HCT116 (cell line): ENCODE measurements around the gene SEMA3G. TPM values are rescaled to one million over a fixed set of nuclear protein-coding genes. Genes with fewer than 3 reads are reported as not detected.

Source experiments
- ATAC-seq: fragments of 200-7000 bp; cut with Tn5 transposase; 2 replicates; pipeline ENCODE4 v1.9.1; 2020; ENCODE audit warnings: mild to moderate bottlenecking, moderate library complexity
- BruUV-seq: library from RNA; stranded (reverse); fragments of 400-500 nt; replicated peaks from 2 replicates; lab custom pipeline; 2021; lab: Mats Ljungman, UMichigan
- CTCF ChIA-PET: fragments of 300-600 bp; sonication (Branson Sonifier 250); formaldehyde crosslinking; loops from one replicate; lab custom pipeline; 2021; ENCODE audit warnings: antibody characterized with exemption; lab: Charles Lee
- POLR2A ChIA-PET: fragments of 300-600, 350-600 bp; sonication (Branson Sonifier 250); formaldehyde crosslinking; loops from one replicate; lab custom pipeline; 2021; ENCODE audit warnings: antibody characterized with exemption; lab: Charles Lee
- RAD21 ChIA-PET, 2 experiments: fragments of 300-600 bp; sonication (Branson Sonifier 250); formaldehyde crosslinking; loops; one replicate each; lab custom pipeline; 2023; ENCODE audit warnings: low total read pairs in 2 of 2; ENCODE audit not compliant: uncharacterized antibody in 2 of 2, unreplicated experiment in 2 of 2, low non-redundant PET in 1 of 2; lab: Charles Lee
- DNase-seq: peaks from one replicate; pipeline ENCODE4 v3.0.0-alpha.2; 2010; ENCODE audit warnings: low read depth, low spot score
- H2AFZ ChIP-seq: fragments of 200-600 bp; shearing (Covaris generic), sonication (generic); 2 replicates; pipeline ENCODE4 v1.6.1; 2017; ENCODE audit warnings: low read depth, mixed run types, mixed read lengths, antibody characterized with exemption, low read length; ENCODE audit not compliant: poor library complexity, severe bottlenecking
- H3K27ac ChIP-seq: 2 replicates; pipeline ENCODE4 v1.5.1; 2012; ENCODE audit warnings: low read depth, low read length
- H3K27me3 ChIP-seq: fragments of 200-600 bp; sonication (generic); 2 replicates; pipeline ENCODE4 v1.6.1; 2016; ENCODE audit warnings: mixed run types, low read length, mixed read lengths; ENCODE audit not compliant: insufficient read depth
- H3K36me3 ChIP-seq, 2 experiments: fragments of 200-500 bp in 1 of 2; fragments of 200-600 bp in 1 of 2; sonication (Bioruptor generic) in 1 of 2; sonication (generic) in 1 of 2; 2 replicates each; pipeline versions ENCODE4 v1.5.1 to v1.6.1; 2014 to 2016; ENCODE audit warnings: low read length in 2 of 2, inconsistent platforms in 1 of 2, mixed read lengths in 1 of 2, mixed run types in 1 of 2; ENCODE audit not compliant: insufficient read depth in 2 of 2, control insufficient read depth in 1 of 2
- H3K4me1 ChIP-seq, 2 experiments: fragments of 200-600 bp in 1 of 2; sonication (generic) in 1 of 2; 2 replicates each; pipeline versions ENCODE4 v1.5.1 to v1.6.1; 2012 to 2017; ENCODE audit warnings: low read length in 2 of 2, inconsistent platforms in 1 of 2, mild to moderate bottlenecking in 1 of 2, mixed read lengths in 1 of 2, mixed run types in 1 of 2, moderate library complexity in 1 of 2; ENCODE audit not compliant: insufficient read depth in 2 of 2, control insufficient read depth in 1 of 2
- H3K4me2 ChIP-seq: fragments of 200-600 bp; sonication (generic); 2 replicates; pipeline ENCODE4 v1.6.1; 2017; ENCODE audit warnings: mixed run types, low read length, mixed read lengths
- H3K4me3 ChIP-seq, 2 experiments: fragments of 200-600 bp in 1 of 2; sonication (generic) in 1 of 2; replicated peaks in 1 of 2; 2 replicates each; pipeline ENCODE4 v1.5.1; 2011 to 2016; ENCODE audit warnings: low read length in 2 of 2, control low read depth in 1 of 2, low read depth in 1 of 2, mild to moderate bottlenecking in 1 of 2, mixed read lengths in 1 of 2, mixed run types in 1 of 2
- H3K79me2 ChIP-seq: fragments of 200-600 bp; sonication (generic); 2 replicates; pipeline ENCODE4 v1.6.1; 2017; ENCODE audit warnings: mild to moderate bottlenecking, mixed run types, low read length, moderate library complexity, mixed read lengths; ENCODE audit not compliant: insufficient read depth
- H3K9ac ChIP-seq: fragments of 200-600 bp; sonication (generic); 2 replicates; pipeline ENCODE4 v1.6.1; 2016; ENCODE audit warnings: low read length, mixed read lengths
- H3K9me2 ChIP-seq: fragments of 200-600 bp; sonication (generic), shearing (Covaris generic); 2 replicates; pipeline ENCODE4 v1.6.1; 2017; ENCODE audit warnings: mixed run types, mild to moderate bottlenecking, moderate library complexity; ENCODE audit not compliant: insufficient read depth
- H3K9me3 ChIP-seq, 2 experiments: fragments of 200-500 bp in 1 of 2; fragments of 200-600 bp in 1 of 2; sonication (Bioruptor generic) in 1 of 2; sonication (generic) in 1 of 2; 2 replicates each; pipeline ENCODE4 v1.6.1; 2014 to 2017; ENCODE audit warnings: low read length in 2 of 2, mixed read lengths in 2 of 2, inconsistent platforms in 1 of 2, low read depth in 1 of 2, mild to moderate bottlenecking in 1 of 2, mixed run types in 1 of 2, moderate library complexity in 1 of 2; ENCODE audit not compliant: control insufficient read depth in 1 of 2, insufficient read depth in 1 of 2
- H4K20me1 ChIP-seq: fragments of 200-600 bp; sonication (generic), shearing (Covaris generic); 2 replicates; pipeline ENCODE4 v1.6.1; 2017; ENCODE audit warnings: mixed run types, mild to moderate bottlenecking, moderate library complexity; ENCODE audit not compliant: insufficient read depth
- CEBPB ChIP-seq: IDR thresholded peaks from 2 replicates; pipeline ENCODE4 v1.6.1; 2012; ENCODE audit warnings: low read depth
- EGR1 ChIP-seq: IDR thresholded peaks from 2 replicates; pipeline ENCODE4 v1.6.1; 2012; ENCODE audit warnings: low read depth
- ELF1 ChIP-seq: IDR thresholded peaks from 2 replicates; pipeline ENCODE4 v1.6.1; 2012; ENCODE audit warnings: low read depth, borderline replicate concordance
- EZH2 ChIP-seq: fragments of 200-600 bp; sonication (generic); IDR thresholded peaks from 2 replicates; pipeline ENCODE4 v1.6.1; 2017; ENCODE audit warnings: antibody characterized with exemption, mixed run types
- JUND ChIP-seq: IDR thresholded peaks from 2 replicates; pipeline ENCODE4 v1.6.1; 2012
- MAX ChIP-seq: IDR thresholded peaks from 2 replicates; pipeline ENCODE4 v1.6.1; 2012
- POLR2A ChIP-seq: IDR thresholded peaks from 2 replicates; pipeline ENCODE4 v1.7.0; 2011; ENCODE audit warnings: borderline replicate concordance; ENCODE audit not compliant: insufficient read depth, insufficient read length; ENCODE audit errors: extremely low read depth
- REST ChIP-seq: IDR thresholded peaks from 2 replicates; pipeline ENCODE4 v1.6.1; 2012; ENCODE audit warnings: low read depth
- SIN3A ChIP-seq: IDR thresholded peaks from 2 replicates; pipeline ENCODE4 v1.6.1; 2012; ENCODE audit warnings: low read depth
- SP1 ChIP-seq: IDR thresholded peaks from 2 replicates; pipeline ENCODE4 v1.6.1; 2012; ENCODE audit warnings: low read depth
- SRF ChIP-seq: IDR thresholded peaks from 2 replicates; pipeline ENCODE4 v1.6.1; 2012; ENCODE audit warnings: low read depth
- TCF7L2 ChIP-seq: IDR thresholded peaks from 2 replicates; pipeline ENCODE4 v1.7.0; 2011; ENCODE audit warnings: borderline replicate concordance, inconsistent platforms; ENCODE audit not compliant: insufficient read depth, insufficient read length; ENCODE audit errors: extremely low read depth
- YY1 ChIP-seq: IDR thresholded peaks from 2 replicates; pipeline ENCODE4 v1.6.1; 2011; ENCODE audit warnings: low read length, low read depth, moderate library complexity, mild to moderate bottlenecking; ENCODE audit not compliant: insufficient replicate concordance; ENCODE audit errors: extremely low read depth
- ZBTB33 ChIP-seq: IDR thresholded peaks from 2 replicates; pipeline ENCODE4 v1.6.1; 2011; ENCODE audit warnings: mild to moderate bottlenecking, low read length, moderate library complexity; ENCODE audit not compliant: insufficient replicate concordance; ENCODE audit errors: extremely low read depth
- ZNF274 ChIP-seq: fragments of 200-500 bp; sonication (Bioruptor generic); IDR thresholded peaks from 2 replicates; pipeline ENCODE4 v1.6.1; 2014; ENCODE audit warnings: mild to moderate bottlenecking, low read depth, low read length, inconsistent platforms
- intact Hi-C: fragments of 100-400 bp; cut with micrococcal nuclease; formaldehyde crosslinking; loops from 2 replicates; pipeline ENCODE4 v1.10.0; 2022
- total RNA-seq: library from RNA; stranded (reverse); gene quantifications from one replicate; pipeline ENCODE4 v1.2.1, GENCODE V29; 2021; ENCODE audit not compliant: unreplicated experiment
- TF ChIP-seq, protein P1 (sequence below), 3 experiments: fragments of 200-600 bp in 1 of 3; sonication (generic) in 1 of 3; IDR thresholded peaks in 2 of 3; conservative IDR thresholded peaks in 1 of 3; 2 replicates each; pipeline ENCODE4 v1.5.1; 2012 to 2017; ENCODE audit warnings: low read depth in 2 of 3, low read length in 2 of 3, antibody characterized with exemption in 1 of 3, borderline replicate concordance in 1 of 3, control low read depth in 1 of 3, mild to moderate bottlenecking in 1 of 3, mixed read lengths in 1 of 3, mixed run types in 1 of 3, moderate library complexity in 1 of 3; ENCODE audit not compliant: insufficient read depth in 1 of 3

SEMA3G gene
- total RNA-seq, 1 experiment from 2014 or later: 4.2 TPM

- no peaks in the 10 kb centered on the region for H3K4me1 ChIP-seq
- H3K27me3 ChIP-seq: no peaks in the 10 kb centered on the region
- H2AFZ ChIP-seq: no peak overlapping the region
- no peaks in the 10 kb centered on the region for H3K36me3 ChIP-seq
- ChIA-PET RAD21 (no interaction called here), CTCF (no interaction called here), POLR2A (no interaction called here)
- H3K27ac ChIP-seq: no peak overlapping the region
- H4K20me1 ChIP-seq: no peaks in the 10 kb centered on the region
- no peaks in the 10 kb centered on the region for H3K9me2 ChIP-seq
- H3K9ac ChIP-seq: no peak overlapping the region
- intact Hi-C loops: no loop called here
- no peak overlapping the region for H3K4me3 ChIP-seq
- BruUV-seq: no TSS peak
- ATAC-seq: no peak
- H3K9me3 ChIP-seq: no peaks in the 10 kb centered on the region
- H3K79me2 ChIP-seq: no peaks in the 10 kb centered on the region
- TF ChIP-seq EZH2: no peak
- TF ChIP-seq CEBPB: no peak
- no peak for TF ChIP-seq REST
- no peak for TF ChIP-seq MAX
- TF ChIP-seq ZNF274: no peak
- no peak for TF ChIP-seq SRF
- TF ChIP-seq SIN3A: no peak
- no peak for TF ChIP-seq JUND
- TF ChIP-seq ZBTB33: no peak
- TF ChIP-seq, protein P1, sequence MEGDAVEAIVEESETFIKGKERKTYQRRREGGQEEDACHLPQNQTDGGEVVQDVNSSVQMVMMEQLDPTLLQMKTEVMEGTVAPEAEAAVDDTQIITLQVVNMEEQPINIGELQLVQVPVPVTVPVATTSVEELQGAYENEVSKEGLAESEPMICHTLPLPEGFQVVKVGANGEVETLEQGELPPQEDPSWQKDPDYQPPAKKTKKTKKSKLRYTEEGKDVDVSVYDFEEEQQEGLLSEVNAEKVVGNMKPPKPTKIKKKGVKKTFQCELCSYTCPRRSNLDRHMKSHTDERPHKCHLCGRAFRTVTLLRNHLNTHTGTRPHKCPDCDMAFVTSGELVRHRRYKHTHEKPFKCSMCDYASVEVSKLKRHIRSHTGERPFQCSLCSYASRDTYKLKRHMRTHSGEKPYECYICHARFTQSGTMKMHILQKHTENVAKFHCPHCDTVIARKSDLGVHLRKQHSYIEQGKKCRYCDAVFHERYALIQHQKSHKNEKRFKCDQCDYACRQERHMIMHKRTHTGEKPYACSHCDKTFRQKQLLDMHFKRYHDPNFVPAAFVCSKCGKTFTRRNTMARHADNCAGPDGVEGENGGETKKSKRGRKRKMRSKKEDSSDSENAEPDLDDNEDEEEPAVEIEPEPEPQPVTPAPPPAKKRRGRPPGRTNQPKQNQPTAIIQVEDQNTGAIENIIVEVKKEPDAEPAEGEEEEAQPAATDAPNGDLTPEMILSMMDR (IDR thresholded peaks at IDR 0.05 in 2 of 3, conservative IDR thresholded peaks at IDR 0.05 in 1 of 3; ENCODE audit: borderline replicate concordance in 1 of 3, insufficient read depth in 1 of 3, low read depth in 2 of 3, low read length in 2 of 3): no peak
- TF ChIP-seq TCF7L2: no peak
- TF ChIP-seq ELF1: no peak
- no peak for TF ChIP-seq EGR1
- no peak for TF ChIP-seq SP1
- TF ChIP-seq POLR2A: no peak
- TF ChIP-seq YY1: no peak
- H3K4me2 ChIP-seq: no peak overlapping the region
- no peak for DNase-seq
Measured at GRCh38 chr3:52392216-52392930, 52.5 kb downstream of the SEMA3G start.
